Activated B cell treated with CpG ODN at 0.5 μM for 24 hours (primary cell): ENCODE data around the gene RNF168. TPM values are rescaled to one million over a fixed set of nuclear protein-coding genes. Genes with fewer than 3 reads are reported as not detected.

Experiments used
- ATAC-seq: fragments of 200-7000 bp; cut with Tn5 transposase; one replicate; pipeline ENCODE4 v1.10.0; 2021; ENCODE audit warnings: low read depth, mild to moderate bottlenecking, moderate library complexity
- CTCF ChIA-PET: fragments of 350-600 bp; sonication (Branson Sonifier 250); formaldehyde crosslinking; loops from one replicate; lab custom pipeline; 2021; ENCODE audit warnings: antibody characterized with exemption; lab: Charles Lee
- POLR2A ChIA-PET: fragments of 350-600 bp; sonication (Branson Sonifier 250); formaldehyde crosslinking; loops from one replicate; lab custom pipeline; 2021; ENCODE audit warnings: antibody characterized with exemption; lab: Charles Lee
- DNase-seq: peaks from one replicate; pipeline ENCODE4 v3.0.0; 2022
- H3K27ac Mint-ChIP-seq: one replicate; pipeline ENCODE4 v1.8.0; 2020; ENCODE audit warnings: mixed read lengths
- H3K27me3 Mint-ChIP-seq: one replicate; pipeline ENCODE4 v1.8.0; 2021; ENCODE audit warnings: mixed read lengths
- H3K36me3 Mint-ChIP-seq: one replicate; pipeline ENCODE4 v1.8.0; 2021; ENCODE audit warnings: low read depth, mixed read lengths
- H3K4me1 Mint-ChIP-seq: one replicate; pipeline ENCODE4 v1.8.0; 2021; ENCODE audit warnings: mixed read lengths
- H3K4me3 Mint-ChIP-seq: one replicate; pipeline ENCODE4 v1.8.0; 2020; ENCODE audit warnings: mild to moderate bottlenecking, mixed read lengths
- H3K9me3 Mint-ChIP-seq: one replicate; pipeline ENCODE4 v1.8.0; 2020; ENCODE audit warnings: mixed read lengths
- CTCF ChIP-seq: fragments of 200-600 bp; IDR thresholded peaks from one replicate; pipeline ENCODE4 v1.8.0; 2022; ENCODE audit warnings: antibody characterized with exemption, mild to moderate bottlenecking
- intact Hi-C: fragments of 100-400 bp; cut with micrococcal nuclease; formaldehyde crosslinking; loops from one replicate; pipeline ENCODE4 v1.15.1; 2024
- total RNA-seq: library from RNA; stranded (reverse); gene quantifications from 2 replicates; pipeline ENCODE4 v1.2.3, GENCODE V29; 2022

The RNF168 gene
- total RNA-seq, 1 donor from 2014 or later = 27.8 TPM

GRCh38 chr3:196519718-196520082, 16.1 kb upstream of the RNF168 start:
- H3K4me3 Mint-ChIP-seq = no peak overlapping the region
- H3K36me3 Mint-ChIP-seq = peaks cover 11% of the 10 kb centered on the region
- no peaks in the 10 kb centered on the region for H3K4me1 Mint-ChIP-seq
- no peak overlapping the region for H3K27ac Mint-ChIP-seq
- TF ChIP-seq CTCF = no peak
- H3K9me3 Mint-ChIP-seq = peaks cover 39% of the 10 kb centered on the region
- no peak for ATAC-seq
- CTCF ChIA-PET = no interaction called here
- intact Hi-C loops = no loop called here
- no peak for DNase-seq
- no peaks in the 10 kb centered on the region for H3K27me3 Mint-ChIP-seq
- POLR2A ChIA-PET = no interaction called here

GRCh38 chr3:196518966-196519717, 15.6 kb upstream of the RNF168 start:
- Mint-ChIP-seq H3K4me3 (no peak overlapping the region), H3K9me3 (peaks cover 41% of the 10 kb centered on the region), H3K36me3 (peaks cover 11% of the 10 kb centered on the region), H3K27ac (no peak overlapping the region), H3K27me3 (no peaks in the 10 kb centered on the region), H3K4me1 (no peaks in the 10 kb centered on the region)
- no peak for ATAC-seq
- DNase-seq = no peak
- CTCF ChIA-PET = no interaction called here
- no peak for TF ChIP-seq CTCF
- intact Hi-C loops = no loop called here
- POLR2A ChIA-PET = no interaction called here

- CTCF ChIA-PET = no interaction called here
- intact Hi-C loops = no loop called here
- DNase-seq = no peak
- TF ChIP-seq CTCF = no peak
- POLR2A ChIA-PET = no interaction called here
- H3K36me3 Mint-ChIP-seq = peaks cover 11% of the 10 kb centered on the region
- H3K9me3 Mint-ChIP-seq = peaks cover 46% of the 10 kb centered on the region
- H3K4me3 Mint-ChIP-seq = no peak overlapping the region
- ATAC-seq = no peak
- no peaks in the 10 kb centered on the region for H3K4me1 Mint-ChIP-seq
- H3K27me3 Mint-ChIP-seq = no peaks in the 10 kb centered on the region
- H3K27ac Mint-ChIP-seq = no peak overlapping the region
These were observed 14.4 kb upstream of the RNF168 start for GRCh38 chr3:196517919-196518318.

- Mint-ChIP-seq H3K9me3 (peaks cover 43% of the 10 kb centered on the region), H3K27me3 (no peaks in the 10 kb centered on the region), H3K4me3 (no peak overlapping the region), H3K36me3 (peaks cover 11% of the 10 kb centered on the region), H3K27ac (no peak overlapping the region), H3K4me1 (no peaks in the 10 kb centered on the region)
- CTCF ChIA-PET = interaction anchor here (1.1 kb wide), 1 partner anchor 31 kb away, joined by 3 read pairs; no protein-coding TSS in a partner anchor
- intact Hi-C loops = no loop called here
- no peak for TF ChIP-seq CTCF
- ATAC-seq (no peak), DNase-seq (no peak)
- POLR2A ChIA-PET = interaction anchor here (0.6 to 0.7 kb wide), 3 partner anchors 70 to 249 kb away, joined by 3 to 8 read pairs (median 6); no protein-coding TSS in a partner anchor
These were observed 13.7 kb upstream of the RNF168 start for GRCh38 chr3:196517162-196517800.

- no peak for TF ChIP-seq CTCF
- intact Hi-C loops = no loop called here
- Mint-ChIP-seq H3K9me3 (peaks cover 28% of the 10 kb centered on the region), H3K4me3 (no peak within 1 kb of the TSS), H3K36me3 (peaks cover 5% of the 10 kb centered on the region), H3K27me3 (no peaks in the 10 kb centered on the region), H3K27ac (no peak within 1 kb of the TSS), H3K4me1 (no peaks in the 10 kb centered on the region)
- CTCF ChIA-PET = no interaction called here
- ATAC-seq (no peak), DNase-seq (no peak)
- POLR2A ChIA-PET = no interaction called here
These were observed 11.5 kb upstream of the RNF168 start, which contains the start of gene SMCO1 for GRCh38 chr3:196514913-196515621. TSS of gene SMCO1 (minus strand) at chr3:196515346. CDS start at chr3:196515209, 137 bp downstream.
